Activated T-cell treated with anti-CD3 and anti-CD28 coated beads, Interleukin-2, amount 50 U/mL, for 24 hours (primary cell): ENCODE results near the gene CNNM4.

Source experiments
- DNase-seq: peaks from one replicate; pipeline ENCODE4 v3.0.0-alpha.2; 2020
- H3K27ac Mint-ChIP-seq: 2 replicates; pipeline ENCODE4 v1.8.0; 2020; ENCODE audit warnings: mild to moderate bottlenecking, mixed read lengths
- H3K27me3 Mint-ChIP-seq: 2 replicates; pipeline ENCODE4 v1.8.0; 2020; ENCODE audit warnings: mixed read lengths
- H3K36me3 Mint-ChIP-seq: 2 replicates; pipeline ENCODE4 v1.8.0; 2020; ENCODE audit warnings: low read depth, mixed read lengths
- H3K4me1 Mint-ChIP-seq: 2 replicates; pipeline ENCODE4 v1.8.0; 2020; ENCODE audit warnings: low read depth, mixed read lengths
- H3K4me3 Mint-ChIP-seq: 2 replicates; pipeline ENCODE4 v1.8.0; 2020; ENCODE audit warnings: mild to moderate bottlenecking, moderate library complexity, mixed read lengths
- H3K9me3 Mint-ChIP-seq: 2 replicates; pipeline ENCODE4 v1.8.0; 2020; ENCODE audit warnings: mixed read lengths

Gene CNNM4

GRCh38 chr2:96839293-96839874, 78.7 kb downstream of the CNNM4 start:
- no peaks in the 10 kb centered on the region for H3K9me3 Mint-ChIP-seq
- peaks cover 50% of the 10 kb centered on the region for H3K36me3 Mint-ChIP-seq
- H3K27ac Mint-ChIP-seq, result peak overlapping the region; percentile 71
- peak; percentile 85 for DNase-seq
- peaks cover 21% of the 10 kb centered on the region for H3K4me1 Mint-ChIP-seq
- peak overlapping the region; percentile 52 for H3K4me3 Mint-ChIP-seq
- no peaks in the 10 kb centered on the region for H3K27me3 Mint-ChIP-seq

- peaks cover 47% of the 10 kb centered on the region for H3K36me3 Mint-ChIP-seq
- peak overlapping the region; percentile 63 for H3K27ac Mint-ChIP-seq
- H3K4me3 Mint-ChIP-seq, result peak overlapping the region; percentile 4
- H3K27me3 Mint-ChIP-seq, result no peaks in the 10 kb centered on the region
- peaks cover 21% of the 10 kb centered on the region for H3K4me1 Mint-ChIP-seq
- H3K9me3 Mint-ChIP-seq, result no peaks in the 10 kb centered on the region
- DNase-seq, result no peak
These were observed 79.5 kb downstream of the CNNM4 start for GRCh38 chr2:96839875-96840850.

- no peak for DNase-seq
- H3K4me3 Mint-ChIP-seq, result no peak overlapping the region
- peaks cover 47% of the 10 kb centered on the region for H3K36me3 Mint-ChIP-seq
- no peaks in the 10 kb centered on the region for H3K9me3 Mint-ChIP-seq
- no peak overlapping the region for H3K27ac Mint-ChIP-seq
- H3K27me3 Mint-ChIP-seq, result no peaks in the 10 kb centered on the region
- H3K4me1 Mint-ChIP-seq, result peaks cover 21% of the 10 kb centered on the region
These were observed 81.2 kb downstream of the CNNM4 start for GRCh38 chr2:96841701-96842495.

GRCh38 chr2:96842600-96842999, 81.9 kb downstream of the CNNM4 start:
- Mint-ChIP-seq H3K27me3 (no peaks in the 10 kb centered on the region), H3K4me3 (no peak overlapping the region), H3K27ac (no peak overlapping the region), H3K36me3 (peaks cover 47% of the 10 kb centered on the region), H3K9me3 (no peaks in the 10 kb centered on the region), H3K4me1 (peaks cover 21% of the 10 kb centered on the region)
- no peak for DNase-seq

- peaks cover 50% of the 10 kb centered on the region for H3K36me3 Mint-ChIP-seq
- peaks cover 19% of the 10 kb centered on the region for H3K4me1 Mint-ChIP-seq
- no peaks in the 10 kb centered on the region for H3K9me3 Mint-ChIP-seq
- peak within 1 kb of the TSS; percentile 32 for H3K27ac Mint-ChIP-seq
- DNase-seq, result no peak
- no peaks in the 10 kb centered on the region for H3K27me3 Mint-ChIP-seq
- no peak within 1 kb of the TSS for H3K4me3 Mint-ChIP-seq
These were observed 83.0 kb downstream of the CNNM4 start, which contains the start of gene ANKRD23 for GRCh38 chr2:96843538-96844268. Gene ANKRD23, minus strand, starts transcription at chr2:96844021. Its CDS starts 29 bp downstream, at chr2:96843992.

- peaks cover 13% of the 10 kb centered on the region for H3K4me1 Mint-ChIP-seq
- peak overlapping the region; percentile 14 for H3K27ac Mint-ChIP-seq
- H3K4me3 Mint-ChIP-seq, result no peak overlapping the region
These were observed 83.7 kb downstream of the CNNM4 start for GRCh38 chr2:96844405-96844808.

GRCh38 chr2:96846825-96847224, 86.1 kb downstream of the CNNM4 start:
- H3K27ac Mint-ChIP-seq, result no peak overlapping the region
- no peaks in the 10 kb centered on the region for H3K27me3 Mint-ChIP-seq
- DNase-seq, result no peak
- H3K9me3 Mint-ChIP-seq, result no peaks in the 10 kb centered on the region
- no peaks in the 10 kb centered on the region for H3K4me1 Mint-ChIP-seq
- H3K36me3 Mint-ChIP-seq, result peaks cover 61% of the 10 kb centered on the region
- no peak overlapping the region for H3K4me3 Mint-ChIP-seq

More at GRCh38 chr2:96844405-96844808, 83.7 kb downstream of the CNNM4 start:
- no peaks in the 10 kb centered on the region for H3K9me3 Mint-ChIP-seq
- peaks cover 50% of the 10 kb centered on the region for H3K36me3 Mint-ChIP-seq
- H3K27me3 Mint-ChIP-seq, result no peaks in the 10 kb centered on the region
- DNase-seq, result no peak

- Mint-ChIP-seq H3K4me1 (no peaks in the 10 kb centered on the region), H3K27ac (no peak overlapping the region), H3K4me3 (no peak overlapping the region), H3K36me3 (peaks cover 65% of the 10 kb centered on the region), H3K9me3 (no peaks in the 10 kb centered on the region), H3K27me3 (no peaks in the 10 kb centered on the region)
- no peak for DNase-seq
These were observed 86.9 kb downstream of the CNNM4 start for GRCh38 chr2:96847586-96847985.

- DNase-seq, result no peak
- H3K4me1 Mint-ChIP-seq, result no peaks in the 10 kb centered on the region
- H3K27ac Mint-ChIP-seq, result no peak overlapping the region
- no peaks in the 10 kb centered on the region for H3K27me3 Mint-ChIP-seq
- H3K36me3 Mint-ChIP-seq, result peaks cover 72% of the 10 kb centered on the region
- no peaks in the 10 kb centered on the region for H3K9me3 Mint-ChIP-seq
- H3K4me3 Mint-ChIP-seq, result no peak overlapping the region
These were observed 87.6 kb downstream of the CNNM4 start for GRCh38 chr2:96848264-96848663.

- Mint-ChIP-seq H3K4me3 (no peak overlapping the region), H3K27me3 (no peaks in the 10 kb centered on the region), H3K4me1 (peaks cover 20% of the 10 kb centered on the region), H3K27ac (no peak overlapping the region), H3K36me3 (peaks cover 71% of the 10 kb centered on the region), H3K9me3 (no peaks in the 10 kb centered on the region)
- no peak for DNase-seq
These were observed 92.0 kb downstream of the CNNM4 start for GRCh38 chr2:96852667-96853066.

GRCh38 chr2:96853321-96853720, 92.6 kb downstream of the CNNM4 start:
- Mint-ChIP-seq H3K4me1 (peaks cover 20% of the 10 kb centered on the region), H3K27ac (no peak overlapping the region), H3K27me3 (no peaks in the 10 kb centered on the region), H3K4me3 (no peak overlapping the region), H3K36me3 (peaks cover 66% of the 10 kb centered on the region), H3K9me3 (no peaks in the 10 kb centered on the region)
- no peak for DNase-seq

GRCh38 chr2:96856776-96857666, 96.3 kb downstream of the CNNM4 start:
- Mint-ChIP-seq H3K4me1 (peaks cover 40% of the 10 kb centered on the region), H3K36me3 (peaks cover 52% of the 10 kb centered on the region), H3K4me3 (peak overlapping the region; percentile 91), H3K9me3 (no peaks in the 10 kb centered on the region), H3K27ac (peak overlapping the region; percentile 88), H3K27me3 (no peaks in the 10 kb centered on the region)
- DNase-seq, result peak; percentile 32

GRCh38 chr2:96857667-96858372, 97.1 kb downstream of the CNNM4 start, which contains the start of gene ANKRD39:
Gene ANKRD39, minus strand, starts transcription at chr2:96858016. Its CDS starts 29 bp downstream, at chr2:96857987.
- Mint-ChIP-seq H3K36me3 (peaks cover 50% of the 10 kb centered on the region), H3K4me1 (peaks cover 40% of the 10 kb centered on the region), H3K4me3 (peak within 1 kb of the TSS; percentile 91), H3K9me3 (no peaks in the 10 kb centered on the region), H3K27ac (peak within 1 kb of the TSS; percentile 88), H3K27me3 (no peaks in the 10 kb centered on the region)
- DNase-seq, result peak; percentile 99
